Endometrium (tissue), 2 donors: ENCODE data around the gene ATXN1.

Experiments
- FAIRE-seq: peaks from 2 replicates; lab custom pipeline; 2012; peaks lifted over from hg19 to GRCh38; lab: Jason Lieb, UNC
- donor health status: control.
- donor health status: control.

The ATXN1 gene

GRCh38 chr6:16355699-16356446 lies 405.4 kb downstream of the ATXN1 start:
- no peak for FAIRE-seq

DNA sequence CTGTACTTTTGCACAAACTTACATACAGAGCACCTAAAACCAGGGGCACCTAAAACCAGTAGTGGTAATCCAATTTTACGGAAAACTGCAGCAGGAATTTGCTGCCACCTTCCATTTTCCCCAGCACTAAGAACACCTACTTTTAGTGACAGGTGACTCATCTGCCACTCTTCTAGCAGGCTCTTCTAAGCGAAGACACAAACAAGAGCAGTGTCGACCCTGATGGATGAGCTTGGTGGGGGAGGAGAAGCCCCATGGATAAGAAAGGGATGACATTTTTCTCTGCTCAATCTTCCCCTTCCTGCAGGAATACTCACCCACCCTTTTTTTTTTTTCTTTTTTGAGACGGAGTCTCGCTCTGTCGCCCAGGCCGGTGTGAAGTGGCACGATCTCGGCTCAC lies 406.0 kb downstream of the ATXN1 start:
- no peak for FAIRE-seq

GRCh38 chr6:16354692-16355091 lies 406.6 kb downstream of the ATXN1 start:
- FAIRE-seq: no peak

- no peak for FAIRE-seq
Measured at GRCh38 chr6:16352821-16353438, 408.3 kb downstream of the ATXN1 start.

DNA sequence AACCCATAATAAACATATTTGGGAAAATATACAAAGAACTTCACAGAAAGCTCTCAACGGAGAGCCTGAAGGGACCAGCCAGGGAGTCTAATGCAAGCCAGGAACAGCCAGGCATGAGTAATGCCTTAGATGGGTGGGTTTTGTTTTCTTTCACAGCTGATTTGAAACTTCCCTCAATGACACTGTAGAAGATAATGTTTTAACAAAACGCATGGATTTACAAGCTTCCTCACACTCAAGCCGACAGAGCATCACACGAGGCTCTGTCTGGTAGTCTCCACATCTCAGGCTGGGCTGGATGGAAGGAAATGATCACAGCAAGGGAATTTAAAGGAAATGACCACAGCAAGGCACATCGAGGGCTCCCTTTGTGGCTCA lies 409.0 kb downstream of the ATXN1 start:
- no peak for FAIRE-seq

- FAIRE-seq: peak; percentile 54
Measured at GRCh38 chr6:16349544-16349943, 411.7 kb downstream of the ATXN1 start.

- FAIRE-seq: no peak
Measured at GRCh38 chr6:16346831-16347230, 414.4 kb downstream of the ATXN1 start.

GRCh38 chr6:16345449-16346330 lies 415.6 kb downstream of the ATXN1 start:
- no peak for FAIRE-seq

DNA sequence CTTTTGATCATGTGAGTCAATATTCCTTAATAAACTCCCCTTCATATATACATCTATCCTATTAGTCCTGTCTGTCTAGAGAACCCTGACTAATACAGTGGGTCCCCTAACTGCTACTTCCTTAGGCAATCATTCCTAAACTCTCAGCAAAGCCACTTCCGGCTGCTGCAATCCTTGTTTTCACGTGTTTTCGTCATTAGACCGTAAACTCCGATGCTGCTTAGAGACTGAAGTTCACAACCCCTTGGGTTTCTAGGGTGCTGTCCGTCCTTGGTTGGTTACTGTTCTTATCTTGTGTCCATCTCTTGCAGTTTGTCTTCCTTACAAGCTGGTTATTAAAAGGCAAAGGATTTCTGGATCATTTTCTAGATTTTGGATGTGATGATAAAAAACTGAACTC lies 416.5 kb downstream of the ATXN1 start:
- no peak for FAIRE-seq

DNA sequence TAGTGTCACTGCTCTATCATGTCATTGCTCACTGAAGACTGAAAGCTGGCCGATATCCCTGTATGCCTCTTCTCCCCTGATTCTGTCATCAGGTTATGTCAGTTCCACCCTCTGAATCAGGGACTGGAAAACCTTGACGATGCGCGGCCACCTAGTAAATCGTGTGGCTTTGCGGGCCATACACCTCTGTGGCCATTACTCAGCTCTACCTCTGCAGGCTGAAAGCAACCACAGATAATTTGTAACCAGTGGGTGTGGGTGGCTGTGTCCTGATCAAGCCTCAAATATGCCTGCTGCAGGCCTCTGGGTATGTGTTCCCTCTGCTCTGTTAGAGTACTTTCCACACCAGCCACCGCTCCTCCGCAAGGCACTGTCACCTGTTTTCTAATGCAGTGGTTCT lies 417.7 kb downstream of the ATXN1 start:
- FAIRE-seq: no peak

- FAIRE-seq: no peak
Measured at GRCh38 chr6:16339265-16339587, 422.0 kb downstream of the ATXN1 start.

DNA sequence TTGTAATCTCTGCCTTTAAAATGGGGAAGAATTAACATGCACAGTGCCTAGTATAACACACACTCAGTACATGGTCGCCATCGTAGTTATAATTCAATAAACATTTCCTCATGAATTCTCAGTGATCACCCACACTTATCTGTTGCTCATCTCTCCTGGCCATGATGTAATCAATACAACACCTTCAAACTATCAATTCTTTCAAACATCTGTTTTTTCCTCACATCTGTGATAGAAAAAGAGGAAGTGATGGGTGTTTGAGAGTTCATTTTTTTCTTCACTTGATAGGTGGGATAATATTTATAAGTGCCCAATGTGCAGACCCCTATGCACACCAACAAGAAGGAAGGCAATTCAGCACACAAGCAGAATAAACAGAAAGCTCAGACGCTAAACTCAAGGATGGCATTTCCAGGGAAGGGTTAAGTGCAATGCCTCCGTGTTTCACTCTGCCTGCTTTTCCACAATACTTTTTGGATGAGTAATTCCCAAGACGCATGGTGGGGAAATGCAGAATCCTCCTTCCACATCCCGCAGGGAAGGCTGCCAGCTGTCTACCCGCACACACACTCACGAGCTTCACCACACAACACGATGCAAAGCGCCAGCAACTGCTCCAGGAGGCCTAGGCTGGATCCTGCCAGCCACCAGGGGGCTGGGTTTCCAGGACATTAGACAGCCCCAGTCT lies 422.5 kb downstream of the ATXN1 start:
- no peak for FAIRE-seq

- peak; percentile 90 for FAIRE-seq
Measured at GRCh38 chr6:16337295-16337975, 423.8 kb downstream of the ATXN1 start.

GRCh38 chr6:16336911-16337294 lies 424.4 kb downstream of the ATXN1 start:
- FAIRE-seq: no peak

- no peak for FAIRE-seq
Measured at GRCh38 chr6:16336056-16336818, 425.0 kb downstream of the ATXN1 start.

- FAIRE-seq: no peak
Measured at GRCh38 chr6:16335176-16335575, 426.1 kb downstream of the ATXN1 start.

DNA sequence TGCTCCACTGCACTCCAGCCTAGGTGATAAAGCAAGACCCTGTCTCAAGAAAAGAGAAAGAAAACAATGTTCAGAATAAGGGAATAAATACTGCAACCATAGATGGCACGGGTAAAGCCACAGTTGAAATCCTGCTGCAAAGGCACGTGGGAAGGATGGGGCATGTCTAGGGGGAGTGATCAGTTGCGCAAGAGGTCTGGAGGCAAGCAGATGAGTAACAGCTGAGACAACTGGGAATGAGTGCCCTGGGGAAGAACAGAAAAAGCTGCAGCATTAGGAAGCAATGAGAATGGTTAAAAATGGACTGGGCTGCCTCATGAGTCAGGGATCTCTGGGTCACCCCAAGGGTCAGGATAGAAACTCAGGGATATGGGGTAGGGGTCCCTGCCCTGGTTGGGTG lies 426.6 kb downstream of the ATXN1 start:
- FAIRE-seq: no peak

- FAIRE-seq: no peak
Measured at GRCh38 chr6:16333580-16333979, 427.7 kb downstream of the ATXN1 start.

- peak; percentile 81 for FAIRE-seq
Measured at GRCh38 chr6:16332175-16332542, 429.1 kb downstream of the ATXN1 start.

DNA sequence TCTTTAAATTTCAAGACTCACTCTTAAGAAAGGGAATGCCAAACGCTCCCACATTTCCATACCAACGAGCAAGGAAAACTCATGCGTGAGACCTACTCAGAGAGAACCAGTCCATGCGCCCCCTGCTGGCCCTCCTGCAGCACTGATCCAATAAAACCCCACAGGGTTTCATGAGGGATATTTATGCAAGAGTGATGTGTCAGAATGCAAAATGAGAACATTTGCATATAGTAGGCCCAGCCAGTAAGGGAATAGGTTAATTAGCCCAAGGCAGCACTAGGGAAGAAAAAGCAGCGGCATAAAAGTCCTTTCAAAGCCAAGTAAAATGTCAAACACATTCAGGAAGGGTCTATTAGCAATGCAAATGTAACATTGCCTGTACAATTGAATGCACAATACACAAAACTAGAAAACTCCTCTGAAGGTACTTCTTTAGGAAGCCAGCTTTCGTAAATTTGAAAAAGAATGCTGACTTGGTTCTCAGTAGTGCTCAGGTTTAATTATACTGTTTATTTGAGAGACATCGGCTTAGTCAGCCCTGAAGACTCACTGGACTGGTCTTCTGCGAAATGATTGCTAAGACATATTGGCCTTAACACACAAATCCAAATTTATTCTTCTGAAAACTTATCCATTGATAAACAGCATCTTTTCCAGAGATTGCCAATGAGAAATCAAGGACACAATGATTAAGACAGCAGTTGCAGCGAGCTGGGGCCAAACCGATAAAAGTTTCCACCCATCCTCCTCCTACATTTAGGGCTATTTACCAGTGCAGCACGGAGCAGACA lies 429.7 kb downstream of the ATXN1 start:
- FAIRE-seq: no peak

DNA sequence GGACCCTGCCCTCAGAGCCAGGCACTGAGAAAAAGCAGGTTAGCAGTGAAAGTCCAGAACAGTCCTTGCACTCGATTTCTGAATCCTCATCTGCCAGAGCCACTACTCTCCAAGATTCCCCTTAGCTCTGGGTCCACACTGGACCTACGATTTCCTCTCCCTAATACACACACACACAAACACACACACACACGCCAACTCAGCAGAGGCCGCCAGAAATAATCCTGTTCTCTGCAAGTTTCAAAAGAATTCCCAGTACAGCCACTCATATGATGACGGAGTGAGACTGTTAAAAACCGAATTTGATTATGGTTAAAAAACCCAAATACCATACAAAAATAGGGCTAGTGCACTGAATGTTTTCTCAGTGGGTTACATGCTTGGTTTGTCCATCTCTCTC lies 432.0 kb downstream of the ATXN1 start:
- FAIRE-seq: no peak
